ENCODE results near the gene RHOT1.
"Not testable (repeated sequence)": the region's sequence is repeated elsewhere in the genome, so short reads cannot be mapped to it uniquely, and the experiment has no call there.

Gene RHOT1

GRCh38 chr17:32124985-32125847, 17.1 kb upstream of the RHOT1 start:
- no peak for DNase-seq

GRCh38 chr17:32125848-32126153, 16.5 kb upstream of the RHOT1 start:
- DNase-seq, result no peak

DNA sequence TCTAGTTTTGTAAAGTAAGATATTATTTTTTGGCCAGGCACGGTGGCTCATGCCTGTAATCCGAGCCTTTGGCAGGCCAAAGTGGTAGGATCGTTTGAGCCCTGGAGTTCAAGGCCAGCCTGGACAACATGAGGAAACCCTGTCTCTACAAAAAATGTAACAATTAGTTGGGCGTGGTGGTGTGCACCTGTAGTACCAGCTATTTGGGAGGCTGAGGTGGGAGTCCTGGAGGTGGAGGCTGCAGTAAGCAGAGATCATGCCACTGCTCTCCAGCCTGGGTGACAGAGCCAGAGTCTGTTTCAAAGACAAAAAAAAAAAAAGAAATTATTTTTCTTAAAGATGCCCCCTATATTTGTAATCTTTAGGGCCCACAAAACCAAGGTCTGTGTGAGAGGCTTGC, 16.0 kb upstream of the RHOT1 start:
- no peak for DNase-seq

GRCh38 chr17:32126746-32127145, 15.6 kb upstream of the RHOT1 start:
- DNase-seq, result no peak

DNA sequence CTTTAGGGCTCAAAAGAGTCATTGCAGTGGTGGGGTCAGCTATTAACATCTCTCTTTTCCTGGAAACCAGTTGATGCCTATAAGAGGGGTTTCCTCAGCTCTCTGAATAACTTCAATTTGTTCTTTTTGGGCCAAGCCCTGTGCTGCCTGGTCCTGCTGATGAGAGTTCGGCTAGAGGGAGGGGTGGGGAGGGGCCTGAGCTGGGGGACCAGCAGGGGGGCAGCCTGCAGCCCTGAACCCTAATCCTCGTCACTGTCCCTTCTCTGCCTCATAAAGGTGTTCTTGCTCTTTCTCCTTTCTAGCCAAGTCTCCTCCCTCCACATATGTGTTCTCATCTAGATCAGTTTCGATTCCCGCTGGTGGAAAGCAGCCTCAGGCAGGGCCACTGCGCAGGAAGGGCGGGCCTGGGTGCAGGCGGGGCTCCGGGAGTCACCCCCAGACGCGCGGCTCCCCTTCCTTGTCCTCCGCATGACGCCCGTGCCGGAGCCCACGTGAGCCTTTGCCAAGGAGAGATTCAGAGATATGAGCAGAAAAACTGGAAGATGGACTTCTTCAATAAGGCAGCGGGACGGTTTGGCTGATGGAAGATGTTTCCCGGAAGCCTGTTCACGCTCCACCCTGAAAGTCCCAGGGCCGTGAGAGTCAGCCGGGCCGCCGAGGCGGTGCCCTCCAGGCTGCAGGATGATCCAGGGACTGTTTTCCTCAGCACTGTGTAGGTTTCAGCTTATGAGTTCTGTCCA, 15.0 kb upstream of the RHOT1 start:
- peak; percentile 60 for DNase-seq

DNA sequence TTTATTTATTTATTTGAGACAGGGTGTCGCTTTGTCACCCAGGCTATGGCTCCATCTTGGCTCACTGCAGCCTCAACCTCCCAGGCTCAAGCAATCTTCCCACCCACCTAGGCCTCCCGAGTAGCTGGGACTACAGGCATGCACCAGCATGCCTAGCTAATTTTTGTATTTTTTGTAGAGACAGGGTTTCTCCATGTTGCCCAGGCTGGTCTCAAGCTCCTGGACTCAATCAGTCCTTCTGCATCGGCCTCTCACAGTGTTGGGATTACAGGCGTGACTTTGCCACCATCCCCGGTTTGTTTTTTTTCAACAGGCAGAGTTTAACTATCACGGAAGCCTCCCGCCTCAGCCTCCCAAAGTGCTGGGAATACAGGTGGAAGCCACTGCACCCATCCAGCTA, 13.8 kb upstream of the RHOT1 start:
- not testable (repeated sequence) for DNase-seq

DNA sequence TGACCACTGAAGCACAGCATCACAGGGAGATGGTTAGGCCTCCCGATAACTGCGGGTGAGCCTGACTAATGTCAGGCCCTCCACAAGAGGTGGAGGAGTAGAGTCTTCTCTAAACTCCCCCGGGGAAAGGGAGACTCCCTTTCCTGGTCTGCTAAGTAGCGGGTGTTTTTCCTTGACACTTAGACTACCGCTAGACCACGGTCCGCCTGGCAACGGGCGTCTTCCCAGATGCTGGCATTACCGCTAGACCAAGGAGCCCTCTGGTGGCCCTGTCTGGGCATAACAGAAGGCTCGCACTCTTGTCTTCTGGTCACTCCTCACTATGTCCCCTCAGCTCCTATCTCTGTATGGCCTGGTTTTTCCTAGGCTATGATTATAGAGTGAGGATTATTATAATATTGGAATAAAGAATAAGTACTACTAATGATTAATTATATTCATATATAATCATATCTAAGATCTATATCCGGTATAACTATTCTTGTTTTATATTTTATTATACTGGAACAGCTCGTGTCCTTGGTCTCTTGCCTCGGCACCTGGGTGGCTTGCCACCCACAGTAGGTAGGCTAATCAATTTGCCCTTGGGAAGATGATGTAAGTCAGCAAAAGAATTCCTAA, 6.7 kb upstream of the RHOT1 start:
- not testable (repeated sequence) for DNase-seq

DNA sequence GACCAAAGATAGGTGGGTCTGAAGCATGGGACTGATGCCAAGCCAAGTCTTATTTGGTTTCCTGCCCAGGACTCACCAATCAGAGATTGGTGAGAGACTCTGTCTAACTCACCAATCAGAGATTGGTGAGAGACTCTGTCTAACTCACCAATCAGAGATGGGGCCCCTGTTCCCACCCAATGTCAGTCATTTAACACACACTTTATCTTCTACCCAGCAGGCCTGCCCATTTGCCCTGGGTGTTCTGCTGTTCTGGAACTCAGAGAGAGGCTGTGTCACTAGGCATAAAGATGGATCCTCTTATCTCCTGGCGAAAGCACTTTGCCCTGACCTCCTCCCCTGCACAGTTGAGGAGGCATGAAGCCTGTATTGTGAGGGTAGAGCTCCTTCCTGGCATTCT, 5.4 kb upstream of the RHOT1 start:
- no peak for DNase-seq

DNA sequence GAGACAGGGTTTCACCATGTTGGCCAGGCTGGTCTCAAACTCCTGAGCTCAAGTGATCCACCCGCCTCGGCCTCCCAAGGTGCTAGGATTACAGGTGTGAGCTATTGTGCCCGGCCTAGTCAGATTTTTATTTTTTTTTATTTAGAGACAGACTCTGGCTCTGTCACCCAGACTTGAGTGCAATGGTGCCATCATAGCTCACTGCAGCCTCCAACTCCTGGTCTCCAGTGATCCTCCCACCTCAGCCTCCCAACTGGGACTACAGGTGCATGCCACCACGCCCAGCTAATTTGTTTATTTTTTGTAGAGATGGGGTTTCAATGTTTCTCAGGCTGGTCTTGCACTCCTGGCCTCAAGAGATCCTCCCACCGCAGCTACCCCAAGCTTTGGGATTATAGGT, 2.8 kb upstream of the RHOT1 start:
- DNase-seq, result not testable (repeated sequence)

DNA sequence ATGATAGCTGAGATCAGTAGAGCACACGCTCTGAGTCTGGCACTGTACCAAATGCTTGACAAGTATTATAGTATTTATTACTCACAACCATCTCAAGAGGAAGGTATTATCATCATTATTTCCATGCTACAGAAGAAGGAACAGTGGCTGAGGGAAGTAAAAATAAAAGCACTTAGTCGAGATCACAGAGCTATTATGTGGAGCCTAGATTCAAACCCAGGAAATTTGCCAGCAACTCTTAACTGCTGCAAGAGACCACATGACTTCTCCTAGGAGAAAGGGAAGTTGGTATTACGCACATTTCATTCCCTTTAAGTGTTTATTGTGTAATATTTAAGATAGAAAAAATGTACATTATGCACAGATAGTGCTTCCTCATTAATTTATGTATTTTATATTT, 1.0 kb upstream of the RHOT1 start:
- DNase-seq, result peak; percentile 3

DNA sequence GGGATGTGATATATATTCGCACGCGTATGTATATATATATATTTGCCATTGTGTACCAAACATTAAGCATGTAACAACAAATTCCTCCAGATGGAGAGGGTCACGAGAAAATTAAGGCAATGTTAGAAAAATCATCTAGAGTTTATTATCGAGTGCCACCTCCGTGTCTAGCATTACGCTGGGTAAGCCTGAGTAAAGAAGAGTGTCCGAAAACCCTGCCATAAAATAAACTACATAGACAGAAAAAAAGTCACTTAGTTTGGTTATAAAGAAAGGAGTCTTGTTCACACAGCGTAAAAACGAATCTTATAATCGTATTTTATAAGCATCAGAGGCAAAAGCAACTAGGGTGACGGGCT, 644 bp upstream of the RHOT1 start:
- no peak for DNase-seq

- peak; percentile 46 for DNase-seq
Observed at GRCh38 chr17:32142857-32143526, 690 bp downstream of the RHOT1 start.

DNA sequence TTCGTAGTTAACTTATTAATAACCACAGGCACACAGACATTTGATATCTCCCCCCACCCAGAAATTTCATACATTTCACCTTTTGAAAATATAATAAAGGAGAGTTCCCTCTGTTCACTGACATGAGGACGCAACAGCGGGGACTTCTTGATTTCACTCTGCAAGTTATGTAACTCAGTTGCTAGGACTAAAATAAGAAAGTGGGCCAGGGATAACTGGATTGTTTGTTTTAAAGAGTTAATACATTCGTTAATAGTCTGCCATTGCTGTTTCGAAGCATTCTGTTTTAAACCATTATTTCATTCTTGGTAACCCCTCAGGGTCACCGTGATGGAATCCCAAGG, 1.2 kb downstream of the RHOT1 start:
- DNase-seq, result no peak

GRCh38 chr17:32144442-32144841, 2.1 kb downstream of the RHOT1 start:
- not testable (repeated sequence) for DNase-seq

DNA sequence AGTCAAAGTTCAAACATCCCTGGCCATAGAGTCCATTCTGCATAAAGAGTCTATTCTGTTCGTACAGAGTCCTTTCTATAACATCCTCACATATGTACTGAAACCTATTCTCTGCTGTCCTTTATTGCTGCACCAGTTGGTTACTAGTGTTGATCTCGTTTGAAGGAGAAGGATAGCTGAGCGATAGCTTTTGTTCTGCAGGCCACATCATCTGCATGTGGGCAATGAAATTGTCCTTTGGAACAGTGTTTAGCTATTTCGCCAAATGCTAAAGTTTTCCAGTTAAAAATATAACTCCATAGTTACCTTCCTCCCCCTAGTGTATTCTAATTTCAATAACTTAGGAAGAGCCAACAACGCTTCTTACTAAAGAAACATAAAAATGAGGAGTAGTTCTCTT, 6.0 kb downstream of the RHOT1 start:
- no peak for DNase-seq

DNA sequence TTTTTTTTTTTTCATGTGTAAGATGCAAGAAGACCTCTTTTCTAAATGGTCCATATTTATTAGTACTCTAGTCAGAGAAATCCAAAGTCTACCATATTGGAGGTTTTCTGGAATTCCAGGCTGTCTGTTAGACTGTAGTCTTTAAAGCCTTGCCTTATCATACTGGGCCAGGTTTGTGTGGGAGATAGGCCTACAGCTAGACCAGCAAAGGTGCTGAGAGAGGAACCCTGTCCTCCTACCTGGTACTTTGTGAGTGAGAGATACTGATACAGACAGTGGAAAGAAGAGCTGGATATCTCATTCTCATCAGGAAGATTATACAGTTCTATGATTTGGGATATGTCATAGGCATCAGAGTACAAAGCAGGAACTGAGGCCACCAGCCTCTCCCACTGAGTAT, 8.1 kb downstream of the RHOT1 start:
- no peak for DNase-seq

DNA sequence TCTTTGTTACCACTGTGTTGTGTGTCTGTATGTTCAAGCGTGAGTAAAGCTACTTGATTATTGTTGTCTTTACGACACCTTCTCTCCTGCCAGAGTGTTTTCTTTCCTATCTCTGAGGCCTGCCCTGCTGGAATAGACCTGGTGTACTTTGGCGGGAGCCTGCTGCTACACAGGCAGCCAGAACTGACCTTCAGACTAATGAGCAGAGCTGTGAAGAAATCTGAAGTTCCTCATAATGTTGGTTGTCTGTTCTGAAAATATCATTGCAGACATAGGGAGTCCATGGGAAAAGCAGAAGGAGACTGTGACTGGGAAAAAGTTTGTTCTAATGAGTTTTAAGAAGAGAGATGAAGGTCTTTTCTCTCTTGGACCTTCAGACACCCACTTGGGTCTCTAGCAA, 9.8 kb downstream of the RHOT1 start:
- no peak for DNase-seq

- no peak for DNase-seq
Observed at GRCh38 chr17:32155896-32156295, 13.6 kb downstream of the RHOT1 start.

- DNase-seq, result no peak
Observed at GRCh38 chr17:32156656-32157055, 14.4 kb downstream of the RHOT1 start.

GRCh38 chr17:32157225-32157624, 14.9 kb downstream of the RHOT1 start:
- DNase-seq, result no peak

DNA sequence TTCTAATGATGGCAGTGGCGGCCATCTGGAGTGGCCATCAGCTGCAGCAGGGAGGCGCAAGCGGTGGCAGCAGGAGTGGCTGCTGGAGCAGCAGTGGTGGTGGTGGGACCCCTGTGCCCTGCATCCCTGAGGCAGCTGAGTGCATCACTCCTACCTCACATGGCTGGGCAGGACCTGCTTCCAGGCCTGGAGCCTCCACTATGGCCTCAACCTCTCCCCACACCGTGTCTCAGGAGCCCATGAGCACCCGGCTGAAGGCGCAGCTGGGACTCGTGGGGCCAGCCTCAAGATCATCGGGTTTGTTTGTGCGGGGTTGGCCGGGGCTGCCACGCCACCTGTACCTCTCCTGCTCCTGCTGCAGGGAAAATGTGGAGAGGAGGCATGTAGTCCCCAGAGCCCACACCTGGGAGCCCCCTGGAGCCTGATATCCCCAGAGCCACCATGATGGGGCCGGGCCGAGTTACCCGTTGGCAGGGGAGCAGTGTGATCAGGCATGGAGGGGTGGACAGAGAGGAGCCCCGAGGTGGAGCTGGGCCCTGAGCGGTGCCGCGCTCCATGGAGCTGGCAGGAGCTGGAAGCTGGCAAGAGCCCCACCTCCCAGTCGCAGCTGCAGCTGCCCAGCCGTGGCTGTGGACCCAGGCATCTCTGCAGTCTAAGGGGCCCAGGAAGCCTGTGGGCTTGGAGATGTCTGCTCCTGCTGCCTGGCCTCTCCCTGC, 16.7 kb downstream of the RHOT1 start:
- DNase-seq, result no peak

- DNase-seq, result no peak
Observed at GRCh38 chr17:32159586-32160438, 17.5 kb downstream of the RHOT1 start.
